GM12873 (cell line): Measurements from ENCODE around the gene EHD2.

ENCODE experiments used
- CTCF ChIP-seq: IDR thresholded peaks from 2 replicates; pipeline ENCODE4 v1.5.1; 2012; ENCODE audit warnings: low read depth, mild to moderate bottlenecking, moderate library complexity, low read length, control low read depth; ENCODE audit not compliant: insufficient read depth; ENCODE audit errors: missing control alignments

The EHD2 gene

GRCh38 chr19:47694466-47695273 lies 18.6 kb upstream of the EHD2 start:
- no peak for TF ChIP-seq CTCF

GRCh38 chr19:47695533-47696262 lies 17.5 kb upstream of the EHD2 start:
- no peak for TF ChIP-seq CTCF

- no peak for TF ChIP-seq CTCF
Observed at GRCh38 chr19:47696635-47697034, 16.6 kb upstream of the EHD2 start.

- TF ChIP-seq CTCF: peak; percentile 100
Observed at GRCh38 chr19:47697863-47698609, 15.2 kb upstream of the EHD2 start.

GRCh38 chr19:47698631-47699359 lies 14.4 kb upstream of the EHD2 start:
- no peak for TF ChIP-seq CTCF

- peak; percentile 94 for TF ChIP-seq CTCF
Observed at GRCh38 chr19:47699360-47699917, 13.8 kb upstream of the EHD2 start.
